Ectodermal cell (in vitro differentiated cells): ENCODE measurements around the gene LMCD1.

Experiments used
- H3K27ac ChIP-seq: 2 replicates; pipeline ENCODE4 v1.7.0; 2013; ENCODE audit warnings: mild to moderate bottlenecking, low read depth, low read length; ENCODE audit not compliant: insufficient read depth, poor library complexity, severe bottlenecking
- H3K27me3 ChIP-seq: 2 replicates; pipeline ENCODE4 v1.7.0; 2013; ENCODE audit warnings: mild to moderate bottlenecking, low read length; ENCODE audit not compliant: insufficient read depth, control insufficient read depth, poor library complexity, severe bottlenecking
- H3K36me3 ChIP-seq: one replicate; pipeline ENCODE4 v1.7.0; 2013; ENCODE audit warnings: low read length; ENCODE audit not compliant: control insufficient read depth, insufficient read depth
- H3K4me1 ChIP-seq: one replicate; pipeline ENCODE4 v1.7.0; 2013; ENCODE audit warnings: low read length; ENCODE audit not compliant: control insufficient read depth, insufficient read depth
- H3K4me3 ChIP-seq: 2 replicates; pipeline ENCODE4 v1.7.0; 2013; ENCODE audit warnings: low read depth, low read length, control low read depth; ENCODE audit not compliant: insufficient read depth
- H3K9me3 ChIP-seq: 2 replicates; pipeline ENCODE4 v1.7.0; 2013; ENCODE audit warnings: mild to moderate bottlenecking, low read length, moderate library complexity; ENCODE audit not compliant: control insufficient read depth
- WGBS, 2 experiments: methylation state at CpG; one replicate each; pipeline ENCODE4 v1.1.7; 2013; ENCODE audit warnings: missing lambda C conversion rate in 2 of 2; 5-methylcytosine and 5-hydroxymethylcytosine counted together

LMCD1 gene

GRCh38 chr3:8595695-8596115, 94.1 kb downstream of the LMCD1 start:
- no peaks in the 10 kb centered on the region for H3K27me3 ChIP-seq
- H3K4me3 ChIP-seq = no peak overlapping the region
- no peaks in the 10 kb centered on the region for H3K4me1 ChIP-seq
- H3K9me3 ChIP-seq = no peaks in the 10 kb centered on the region
- WGBS, 2 experiments = 95 to 97% methylated on average over 9 of the region's 9 CpGs
- no peak overlapping the region for H3K27ac ChIP-seq
- H3K36me3 ChIP-seq = no peaks in the 10 kb centered on the region

- Histone ChIP-seq H3K36me3 (no peaks in the 10 kb centered on the region), H3K9me3 (no peaks in the 10 kb centered on the region), H3K27ac (no peak overlapping the region), H3K4me3 (no peak overlapping the region), H3K27me3 (no peaks in the 10 kb centered on the region), H3K4me1 (no peaks in the 10 kb centered on the region)
- WGBS, 2 experiments = 88 to 89% methylated on average over 18 of the region's 18 CpGs
These were observed 94.9 kb downstream of the LMCD1 start for GRCh38 chr3:8596321-8597218.

- Histone ChIP-seq H3K9me3 (no peaks in the 10 kb centered on the region), H3K4me3 (no peak overlapping the region), H3K27ac (no peak overlapping the region), H3K27me3 (no peaks in the 10 kb centered on the region), H3K4me1 (no peaks in the 10 kb centered on the region), H3K36me3 (no peaks in the 10 kb centered on the region)
- 81 to 86% methylated on average over 7 of the region's 7 CpGs for WGBS, 2 experiments
These were observed 95.7 kb downstream of the LMCD1 start for GRCh38 chr3:8597219-8597853.

- H3K4me3 ChIP-seq = no peak overlapping the region
- H3K27ac ChIP-seq = no peak overlapping the region
- 90 to 95% methylated on average over 3 of the region's 3 CpGs for WGBS, 2 experiments
- no peaks in the 10 kb centered on the region for H3K4me1 ChIP-seq
- no peaks in the 10 kb centered on the region for H3K27me3 ChIP-seq
- H3K36me3 ChIP-seq = no peaks in the 10 kb centered on the region
- no peaks in the 10 kb centered on the region for H3K9me3 ChIP-seq
These were observed 97.5 kb downstream of the LMCD1 start for GRCh38 chr3:8599146-8599545.

- no peaks in the 10 kb centered on the region for H3K4me1 ChIP-seq
- no peak overlapping the region for H3K4me3 ChIP-seq
- H3K9me3 ChIP-seq = no peaks in the 10 kb centered on the region
- H3K36me3 ChIP-seq = no peaks in the 10 kb centered on the region
- H3K27me3 ChIP-seq = no peaks in the 10 kb centered on the region
- H3K27ac ChIP-seq = no peak overlapping the region
These were observed 98.8 kb downstream of the LMCD1 start for GRCh38 chr3:8600457-8600856.

- H3K4me1 ChIP-seq = peaks cover 7% of the 10 kb centered on the region
- no peak overlapping the region for H3K27ac ChIP-seq
- no peak overlapping the region for H3K4me3 ChIP-seq
- no peaks in the 10 kb centered on the region for H3K36me3 ChIP-seq
- no peaks in the 10 kb centered on the region for H3K27me3 ChIP-seq
- no peaks in the 10 kb centered on the region for H3K9me3 ChIP-seq
- WGBS, 2 experiments = 92 to 97% methylated on average over 9 of the region's 9 CpGs
These were observed 101.6 kb downstream of the LMCD1 start for GRCh38 chr3:8603115-8603710.

- Histone ChIP-seq H3K27ac (no peak overlapping the region), H3K9me3 (no peaks in the 10 kb centered on the region), H3K4me3 (no peak overlapping the region), H3K4me1 (peaks cover 10% of the 10 kb centered on the region), H3K36me3 (no peaks in the 10 kb centered on the region), H3K27me3 (no peaks in the 10 kb centered on the region)
- WGBS, 2 experiments = 95 to 98% methylated on average over 6 of the region's 7 CpGs
These were observed 102.4 kb downstream of the LMCD1 start for GRCh38 chr3:8604006-8604405.

- H3K27me3 ChIP-seq = no peaks in the 10 kb centered on the region
- H3K36me3 ChIP-seq = no peaks in the 10 kb centered on the region
- H3K27ac ChIP-seq = no peak overlapping the region
- H3K9me3 ChIP-seq = no peaks in the 10 kb centered on the region
- H3K4me1 ChIP-seq = peaks cover 10% of the 10 kb centered on the region
- H3K4me3 ChIP-seq = no peak overlapping the region
- 94% methylated on average over 3 of the region's 3 CpGs for WGBS, 2 experiments
These were observed 103.4 kb downstream of the LMCD1 start for GRCh38 chr3:8604988-8605387.

GRCh38 chr3:8606701-8607231, 105.1 kb downstream of the LMCD1 start:
- Histone ChIP-seq H3K4me3 (no peak overlapping the region), H3K36me3 (no peaks in the 10 kb centered on the region), H3K4me1 (peaks cover 14% of the 10 kb centered on the region), H3K9me3 (no peaks in the 10 kb centered on the region), H3K27ac (no peak overlapping the region), H3K27me3 (no peaks in the 10 kb centered on the region)
- WGBS, 2 experiments = 92 to 93% methylated on average over 7 of the region's 7 CpGs
